ENCODE data around the gene MBD1.
A peak's percentile ranks its signal among the peaks of the same experiment; 100 is the strongest.

MBD1 gene

DNA sequence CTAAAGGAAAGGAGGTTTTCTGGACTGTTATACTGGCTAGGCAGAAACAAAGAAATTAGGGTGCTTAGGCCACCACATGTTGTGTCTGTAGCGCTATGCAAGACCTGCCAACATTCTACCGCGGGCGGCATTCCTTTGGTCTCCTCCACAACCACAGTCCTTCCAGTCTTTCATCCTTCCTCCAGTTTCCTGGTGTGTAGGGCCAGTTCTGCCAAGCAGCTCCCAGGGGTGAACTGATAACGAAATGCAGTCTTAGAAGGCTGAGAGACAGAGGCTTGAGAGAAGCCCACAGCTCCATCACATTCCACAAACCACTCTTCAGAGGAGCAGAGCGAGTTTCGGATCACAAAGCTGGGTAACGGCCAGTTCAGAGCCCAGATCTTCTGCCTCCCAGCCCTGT is 25.6 kb upstream of the MBD1 start:
- TF ChIP-seq, protein P1, sequence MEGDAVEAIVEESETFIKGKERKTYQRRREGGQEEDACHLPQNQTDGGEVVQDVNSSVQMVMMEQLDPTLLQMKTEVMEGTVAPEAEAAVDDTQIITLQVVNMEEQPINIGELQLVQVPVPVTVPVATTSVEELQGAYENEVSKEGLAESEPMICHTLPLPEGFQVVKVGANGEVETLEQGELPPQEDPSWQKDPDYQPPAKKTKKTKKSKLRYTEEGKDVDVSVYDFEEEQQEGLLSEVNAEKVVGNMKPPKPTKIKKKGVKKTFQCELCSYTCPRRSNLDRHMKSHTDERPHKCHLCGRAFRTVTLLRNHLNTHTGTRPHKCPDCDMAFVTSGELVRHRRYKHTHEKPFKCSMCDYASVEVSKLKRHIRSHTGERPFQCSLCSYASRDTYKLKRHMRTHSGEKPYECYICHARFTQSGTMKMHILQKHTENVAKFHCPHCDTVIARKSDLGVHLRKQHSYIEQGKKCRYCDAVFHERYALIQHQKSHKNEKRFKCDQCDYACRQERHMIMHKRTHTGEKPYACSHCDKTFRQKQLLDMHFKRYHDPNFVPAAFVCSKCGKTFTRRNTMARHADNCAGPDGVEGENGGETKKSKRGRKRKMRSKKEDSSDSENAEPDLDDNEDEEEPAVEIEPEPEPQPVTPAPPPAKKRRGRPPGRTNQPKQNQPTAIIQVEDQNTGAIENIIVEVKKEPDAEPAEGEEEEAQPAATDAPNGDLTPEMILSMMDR (conservative IDR thresholded peaks at IDR 0.05; ENCODE audit: control insufficient read depth, insufficient read depth, low read depth, low read length), result no peak
- DNase-seq (ENCODE audit: low read depth), result peak; percentile 77
- peak overlapping the region; percentile 63 for H3K4me3 ChIP-seq (ENCODE audit: control insufficient read depth, low read depth, low read length)

GRCh38 chr18:50301074-50301473 is 19.8 kb upstream of the MBD1 start:
- DNase-seq (ENCODE audit: low read depth), result no peak
- TF ChIP-seq, protein P1 (conservative IDR thresholded peaks at IDR 0.05; ENCODE audit: control insufficient read depth, insufficient read depth, low read depth, low read length), result no peak
- no peak overlapping the region for H3K4me3 ChIP-seq (ENCODE audit: control insufficient read depth, low read depth, low read length)

DNA sequence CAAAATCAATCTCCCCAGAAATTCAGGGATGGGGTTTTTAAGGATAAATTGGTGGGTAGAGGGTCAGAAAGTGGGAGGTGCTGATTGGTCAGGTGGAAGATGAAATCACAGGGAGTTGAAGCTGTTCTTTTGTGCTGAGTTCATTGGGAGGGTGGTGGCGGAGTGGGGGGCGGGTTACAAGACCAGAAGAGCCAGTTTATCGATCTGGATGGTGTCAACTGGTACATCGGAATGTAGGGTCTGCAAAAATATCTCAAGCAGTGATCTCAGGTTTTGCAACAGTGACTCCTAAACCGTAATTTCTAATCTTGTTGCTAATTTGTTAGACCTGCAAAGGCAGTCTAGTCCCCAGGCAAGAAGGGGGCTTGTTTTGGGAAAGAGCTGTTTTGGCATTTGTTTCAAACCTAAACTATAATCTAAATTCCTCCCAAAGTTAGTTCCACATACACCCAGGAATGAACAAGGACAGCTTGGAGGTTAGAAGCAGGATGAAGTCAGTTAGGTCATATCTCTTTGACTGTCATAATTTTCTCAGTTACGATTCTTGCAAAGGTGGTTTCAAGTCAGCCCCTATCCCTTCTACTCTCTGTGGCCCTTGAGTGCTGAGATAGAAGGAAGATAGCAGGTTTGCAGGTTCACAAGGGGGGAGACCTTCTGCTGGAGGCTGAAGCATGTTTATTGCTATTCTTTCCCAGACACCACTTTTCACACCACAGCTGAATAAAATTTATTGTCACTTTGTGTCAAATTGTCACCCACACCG is 18.5 kb upstream of the MBD1 start:
- no peak for DNase-seq (ENCODE audit: low read depth)

DNA sequence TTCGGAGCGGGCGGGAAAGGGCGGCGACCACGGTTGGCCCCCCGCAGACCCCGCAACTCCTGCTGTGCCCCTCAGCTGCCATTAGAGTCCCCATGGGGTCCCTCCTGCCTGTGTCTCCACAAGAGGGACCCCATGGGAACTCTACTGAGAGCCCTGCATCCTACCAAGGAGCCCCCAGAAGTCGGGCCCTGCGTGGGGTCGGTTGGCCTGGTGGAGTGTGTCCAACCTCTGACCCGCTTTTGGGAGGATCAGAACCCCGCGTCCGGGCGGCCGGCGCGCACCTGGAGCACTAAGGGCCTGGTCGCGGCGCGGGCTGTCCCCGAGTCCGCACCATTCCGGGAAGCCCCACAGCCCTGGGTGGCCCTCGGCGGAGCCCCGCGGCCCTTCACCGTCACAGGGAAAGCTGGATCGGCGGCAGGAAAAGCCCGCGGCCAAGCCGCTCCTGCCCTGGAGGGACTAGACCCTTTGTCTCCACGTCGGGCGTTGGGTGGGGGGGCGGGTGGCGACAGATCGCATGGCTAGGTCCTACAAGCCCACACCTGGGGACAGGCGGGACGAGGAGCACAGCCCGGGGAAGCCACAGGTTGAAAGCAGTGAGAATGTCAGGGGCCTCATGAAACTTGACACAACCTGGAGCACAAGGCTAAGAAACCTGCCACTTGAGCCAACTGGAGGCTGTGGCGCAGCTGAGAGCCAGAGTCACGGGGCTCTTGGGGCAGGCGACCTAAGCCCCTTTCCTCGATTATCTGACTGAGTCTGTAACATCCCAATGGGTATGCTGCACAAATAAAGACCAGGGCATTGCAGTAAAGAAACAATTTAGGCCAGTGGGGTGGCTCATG is 17.3 kb upstream of the MBD1 start:
- DNase-seq (ENCODE audit: low read depth), result no peak
- TF ChIP-seq, protein P1 (conservative IDR thresholded peaks at IDR 0.05; ENCODE audit: control insufficient read depth, insufficient read depth, low read depth, low read length), result no peak
- peak overlapping the region; percentile 54 for H3K4me3 ChIP-seq (ENCODE audit: control insufficient read depth, low read depth, low read length)

More for the DNA sequence above, 18.5 kb upstream of the MBD1 start:
- TF ChIP-seq, protein P1 (conservative IDR thresholded peaks at IDR 0.05; ENCODE audit: control insufficient read depth, insufficient read depth, low read depth, low read length), result no peak
- no peak overlapping the region for H3K4me3 ChIP-seq (ENCODE audit: control insufficient read depth, low read depth, low read length)

GRCh38 chr18:50297621-50298442 is 16.5 kb upstream of the MBD1 start:
- TF ChIP-seq, protein P1 (conservative IDR thresholded peaks at IDR 0.05; ENCODE audit: control insufficient read depth, insufficient read depth, low read depth, low read length), result no peak
- H3K4me3 ChIP-seq (ENCODE audit: control insufficient read depth, low read depth, low read length), result peak overlapping the region; percentile 54
- DNase-seq (ENCODE audit: low read depth), result peak; percentile 76

DNA sequence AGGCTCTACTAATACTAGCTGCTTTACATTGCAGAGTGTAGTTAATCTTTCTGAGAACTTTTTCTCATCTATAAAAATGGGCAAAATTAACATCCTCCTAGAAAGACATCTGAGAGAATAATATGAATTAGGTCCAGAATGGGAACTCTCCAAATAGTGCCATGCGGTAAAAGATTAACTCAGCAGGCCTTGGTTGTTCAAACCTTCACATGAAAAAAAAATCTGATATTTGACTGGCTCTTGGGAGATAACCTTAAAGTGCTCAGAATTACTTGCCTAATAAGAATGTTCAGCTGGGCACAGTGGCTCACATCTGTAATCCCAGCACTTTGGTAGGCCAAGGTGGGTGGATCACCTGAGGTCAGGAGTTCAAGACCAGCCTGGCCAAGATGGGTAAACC is 11.7 kb upstream of the MBD1 start:
- TF ChIP-seq, protein P1 (conservative IDR thresholded peaks at IDR 0.05; ENCODE audit: control insufficient read depth, insufficient read depth, low read depth, low read length), result no peak
- no peak for DNase-seq (ENCODE audit: low read depth)
- H3K4me3 ChIP-seq (ENCODE audit: control insufficient read depth, low read depth, low read length), result no peak overlapping the region
